ENCODE measurements around the gene FAM20C.

The FAM20C gene

DNA sequence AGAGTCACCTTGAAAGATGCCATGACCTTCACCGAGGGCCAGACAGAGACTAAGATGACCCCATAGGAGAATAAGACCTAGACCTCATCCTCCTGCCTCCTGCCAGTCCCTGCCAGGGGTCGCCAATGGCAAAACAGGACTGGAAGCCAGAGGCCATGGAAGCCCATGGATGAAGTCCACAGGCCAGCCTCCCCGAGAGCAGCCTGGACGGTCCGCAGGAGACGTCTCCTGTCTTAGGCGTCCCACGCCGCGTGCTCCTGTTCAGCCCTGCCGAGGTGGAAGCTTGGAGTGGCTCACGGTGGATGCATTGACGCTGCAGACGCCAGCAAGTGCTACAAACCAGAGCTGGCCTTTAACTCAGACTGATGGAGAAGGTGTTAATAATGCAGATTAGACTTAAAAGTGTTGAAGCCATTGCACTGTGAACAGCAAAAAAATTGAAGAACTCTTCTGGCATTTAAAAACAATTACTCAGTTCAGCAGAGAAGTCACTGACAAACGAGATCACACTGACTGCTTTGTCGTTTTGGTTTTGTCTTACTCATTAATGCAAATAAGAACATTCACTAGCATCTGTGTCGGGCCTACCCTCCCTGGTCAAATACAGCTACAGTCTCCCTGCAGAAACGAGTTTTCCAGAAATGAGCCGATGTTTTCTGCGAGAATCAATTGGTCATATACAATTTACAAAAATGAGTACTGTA lies 38.1 kb upstream of the FAM20C start:
- H3K36me3 Mint-ChIP-seq (ENCODE audit: low read depth) = no peaks in the 10 kb centered on the region
- DNase-seq (ENCODE audit: low spot score) = no peak
- H3K9me3 Mint-ChIP-seq = no peaks in the 10 kb centered on the region
- H3K4me1 Mint-ChIP-seq (ENCODE audit: low read depth) = peaks cover 5% of the 10 kb centered on the region
- no peak overlapping the region for H3K4me3 Mint-ChIP-seq
- H3K27me3 Mint-ChIP-seq (ENCODE audit: low read depth) = peaks cover 2% of the 10 kb centered on the region
- no peak overlapping the region for H3K27ac Mint-ChIP-seq

DNA sequence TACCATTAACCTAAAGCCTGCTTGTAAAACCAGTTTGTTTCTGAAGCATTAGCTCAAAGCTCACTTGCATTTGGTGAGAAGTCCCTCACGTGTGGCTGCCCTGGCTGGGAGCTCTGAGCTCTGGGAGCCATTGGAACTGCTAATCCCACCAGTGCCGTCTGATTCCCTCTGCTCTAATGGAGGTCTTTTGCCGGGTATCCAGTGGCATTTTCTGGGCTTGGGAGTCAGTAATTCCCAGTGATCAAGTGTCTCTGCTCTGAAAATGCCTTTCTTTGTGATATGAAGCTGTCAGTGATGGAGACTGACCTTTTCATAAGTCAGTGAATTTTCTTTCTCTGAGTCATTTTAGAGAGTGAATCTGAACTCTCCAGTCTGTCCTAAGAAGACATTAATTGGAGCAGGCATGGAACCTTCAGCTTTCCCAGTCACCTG lies 36.9 kb upstream of the FAM20C start:
- no peak for DNase-seq (ENCODE audit: low spot score)
- no peak overlapping the region for H3K27ac Mint-ChIP-seq
- H3K9me3 Mint-ChIP-seq = no peaks in the 10 kb centered on the region
- H3K4me1 Mint-ChIP-seq (ENCODE audit: low read depth) = no peaks in the 10 kb centered on the region
- no peak overlapping the region for H3K4me3 Mint-ChIP-seq
- no peaks in the 10 kb centered on the region for H3K36me3 Mint-ChIP-seq (ENCODE audit: low read depth)
- H3K27me3 Mint-ChIP-seq (ENCODE audit: low read depth) = no peaks in the 10 kb centered on the region

DNA sequence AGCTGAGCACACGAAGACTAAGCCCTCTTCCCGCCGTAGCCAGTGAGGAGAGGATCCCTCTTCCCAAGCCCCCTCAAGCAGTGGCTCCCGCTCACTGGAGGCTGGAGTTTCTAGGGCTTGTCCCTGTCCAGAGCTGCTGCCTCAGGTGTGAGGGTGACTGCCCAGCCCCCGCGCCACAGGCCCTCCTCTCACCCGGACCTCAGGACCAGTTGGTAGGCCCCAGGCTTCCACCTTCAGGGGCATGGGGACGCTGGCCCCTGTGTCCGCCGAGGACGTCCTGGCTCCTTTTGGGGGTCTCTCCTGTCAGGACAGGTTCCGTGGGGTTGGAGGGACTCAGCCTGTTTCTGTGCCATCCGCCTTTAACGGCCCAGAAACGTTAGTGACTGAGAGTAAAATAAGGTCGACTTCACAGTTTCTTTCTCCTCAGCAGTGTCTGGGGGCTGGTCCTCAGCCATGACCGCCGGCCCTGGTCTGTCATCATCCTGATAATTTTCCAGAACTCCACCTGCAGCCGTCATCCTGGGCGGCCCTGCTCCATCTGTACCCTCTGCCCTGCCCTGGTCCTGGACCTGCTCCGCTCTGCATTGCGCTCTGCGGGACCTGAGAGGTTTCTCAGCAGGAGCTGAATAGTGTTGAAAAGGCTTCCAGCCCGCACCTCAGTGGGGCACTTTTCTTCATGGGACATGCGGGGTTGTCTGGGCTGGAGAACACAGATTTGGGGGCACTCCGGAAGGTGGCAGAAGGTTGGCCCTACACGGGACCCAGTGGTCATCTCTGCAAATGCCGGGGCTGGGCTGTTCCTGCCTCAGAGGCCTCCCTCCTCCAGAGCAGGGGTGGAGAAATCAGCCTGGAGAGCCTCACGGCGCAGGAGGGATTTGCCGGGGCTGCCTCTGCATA lies 36.0 kb upstream of the FAM20C start:
- Mint-ChIP-seq H3K27ac (no peak overlapping the region), H3K36me3 (ENCODE audit: low read depth) (no peaks in the 10 kb centered on the region), H3K4me1 (ENCODE audit: low read depth) (no peaks in the 10 kb centered on the region), H3K9me3 (no peaks in the 10 kb centered on the region), H3K27me3 (ENCODE audit: low read depth) (no peaks in the 10 kb centered on the region), H3K4me3 (no peak overlapping the region)
- DNase-seq (ENCODE audit: low spot score) = no peak

DNA sequence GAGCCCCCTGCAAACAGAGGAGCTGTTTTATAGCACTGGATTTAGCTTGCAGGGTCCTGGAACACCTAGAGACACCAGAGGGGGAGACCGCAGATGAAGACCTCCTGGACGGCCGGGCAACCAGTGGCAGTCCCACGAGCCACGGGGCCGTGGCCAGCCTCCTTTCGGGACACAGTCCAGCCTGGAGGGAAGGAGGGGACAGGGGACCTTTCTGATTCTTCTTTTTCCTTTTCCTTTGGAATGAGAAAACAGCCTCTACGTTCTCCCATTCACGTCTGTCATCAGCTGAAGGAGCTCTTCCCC lies 35.4 kb upstream of the FAM20C start:
- H3K27me3 Mint-ChIP-seq (ENCODE audit: low read depth) = no peaks in the 10 kb centered on the region
- no peak overlapping the region for H3K4me3 Mint-ChIP-seq
- no peak overlapping the region for H3K27ac Mint-ChIP-seq
- H3K36me3 Mint-ChIP-seq (ENCODE audit: low read depth) = no peaks in the 10 kb centered on the region
- H3K4me1 Mint-ChIP-seq (ENCODE audit: low read depth) = no peaks in the 10 kb centered on the region
- no peak for DNase-seq (ENCODE audit: low spot score)
- no peaks in the 10 kb centered on the region for H3K9me3 Mint-ChIP-seq

DNA sequence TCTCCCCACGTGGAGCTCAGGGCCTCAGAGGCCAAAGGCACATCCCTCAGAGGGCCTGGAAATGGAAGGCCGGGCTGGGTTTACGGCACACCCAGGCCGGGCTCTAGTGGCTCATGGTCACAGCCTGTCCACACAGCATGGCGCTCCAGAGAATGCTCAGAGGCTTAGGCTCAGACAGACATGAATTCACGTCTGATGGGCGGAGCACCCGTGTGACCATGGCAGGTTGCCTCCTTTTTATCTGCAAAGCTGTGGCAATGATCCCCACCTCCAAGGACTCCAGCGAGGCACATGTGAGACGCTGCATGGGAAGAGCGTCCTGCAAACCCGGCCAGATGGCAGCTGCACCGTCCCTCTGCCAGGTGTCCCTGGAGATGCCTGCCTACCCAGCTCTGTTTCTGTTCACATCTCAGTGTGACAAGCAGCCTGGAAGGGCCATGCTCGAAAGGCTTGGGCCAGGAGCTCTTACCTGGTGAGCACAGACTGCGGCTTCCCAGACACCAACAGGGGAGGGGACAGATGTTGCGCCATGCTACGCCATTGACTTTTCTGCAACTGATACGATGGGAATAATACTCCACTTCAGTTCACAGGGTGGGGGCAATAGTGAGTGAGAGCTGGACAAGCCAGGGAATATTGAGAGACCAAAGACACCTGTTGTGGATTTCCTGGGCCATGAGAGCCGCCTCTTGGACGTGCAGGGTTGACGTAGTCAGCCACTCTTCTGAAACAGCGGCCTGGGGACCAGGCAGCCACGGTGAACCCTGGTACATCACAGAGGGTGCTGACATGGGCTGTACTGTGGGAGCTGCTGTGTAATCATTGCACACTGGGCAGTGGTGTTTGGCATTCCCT lies 34.4 kb upstream of the FAM20C start:
- Mint-ChIP-seq H3K9me3 (no peaks in the 10 kb centered on the region), H3K27ac (no peak overlapping the region), H3K4me3 (no peak overlapping the region), H3K36me3 (ENCODE audit: low read depth) (no peaks in the 10 kb centered on the region), H3K27me3 (ENCODE audit: low read depth) (no peaks in the 10 kb centered on the region), H3K4me1 (ENCODE audit: low read depth) (no peaks in the 10 kb centered on the region)
- DNase-seq (ENCODE audit: low spot score) = no peak

DNA sequence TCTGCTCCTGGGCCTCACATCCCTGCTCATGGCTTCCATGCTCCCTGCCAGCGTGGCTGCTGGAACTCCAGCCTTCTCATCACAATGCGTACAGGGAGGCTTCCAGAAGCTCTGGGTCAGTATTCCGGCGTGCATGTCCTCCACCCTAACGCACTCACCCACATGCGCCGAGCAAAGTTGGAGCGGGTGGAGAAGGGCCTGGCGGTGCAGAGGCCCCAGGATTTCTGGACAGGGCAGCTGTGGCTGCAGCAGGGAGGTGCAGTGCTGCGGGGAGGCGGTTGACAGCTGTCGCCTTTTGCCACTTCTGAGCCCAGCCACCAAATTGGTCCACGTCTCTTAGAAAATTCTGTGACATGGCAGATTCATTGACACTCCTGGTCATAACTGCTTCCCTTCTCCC lies 33.6 kb upstream of the FAM20C start:
- Mint-ChIP-seq H3K27me3 (ENCODE audit: low read depth) (no peaks in the 10 kb centered on the region), H3K36me3 (ENCODE audit: low read depth) (no peaks in the 10 kb centered on the region), H3K4me3 (no peak overlapping the region), H3K9me3 (no peaks in the 10 kb centered on the region), H3K4me1 (ENCODE audit: low read depth) (no peaks in the 10 kb centered on the region), H3K27ac (no peak overlapping the region)
- DNase-seq (ENCODE audit: low spot score) = no peak

DNA sequence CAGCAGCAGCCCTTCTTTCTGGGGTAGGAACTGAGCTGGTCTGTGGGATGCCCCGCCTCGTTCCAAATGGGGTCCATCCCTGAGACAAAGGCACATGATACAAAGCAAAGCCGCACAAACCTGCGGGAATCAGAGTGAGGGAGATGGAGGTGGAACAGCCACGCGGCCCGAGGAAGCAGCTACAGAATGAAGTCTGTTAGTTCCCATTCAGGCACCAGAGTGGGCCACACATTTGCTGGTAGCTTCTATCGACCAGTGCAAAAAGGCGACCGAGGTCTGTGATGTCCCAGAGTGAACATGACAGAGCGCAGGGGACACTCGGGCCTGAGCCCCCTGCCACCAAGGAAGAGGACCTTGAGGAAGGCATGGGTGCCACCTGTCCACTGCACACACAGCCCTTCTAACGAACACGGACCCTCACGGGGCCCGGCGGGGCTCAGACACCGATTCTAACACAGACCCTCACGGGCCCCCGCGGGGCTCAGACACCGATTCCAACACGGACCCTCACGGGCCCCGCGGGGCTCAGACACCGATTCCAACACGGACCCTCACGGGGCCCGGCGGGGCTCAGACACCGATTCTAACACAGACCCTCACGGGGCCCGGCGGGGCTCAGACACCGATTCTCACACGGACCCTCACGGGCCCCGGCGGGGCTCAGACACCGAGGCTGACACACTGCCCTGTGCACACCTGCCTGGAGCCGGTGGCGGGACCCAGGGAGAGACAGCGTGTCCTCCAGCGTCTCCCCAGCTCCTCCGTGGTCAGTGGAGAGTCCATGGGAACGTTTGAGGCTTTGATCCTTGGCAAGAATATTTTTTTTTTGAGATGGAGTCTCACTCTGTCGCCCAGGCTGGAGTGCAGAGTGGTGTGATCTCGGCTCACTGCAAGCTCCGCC lies 32.8 kb upstream of the FAM20C start:
- no peaks in the 10 kb centered on the region for H3K27me3 Mint-ChIP-seq (ENCODE audit: low read depth)
- H3K36me3 Mint-ChIP-seq (ENCODE audit: low read depth) = no peaks in the 10 kb centered on the region
- DNase-seq (ENCODE audit: low spot score) = no peak
- no peaks in the 10 kb centered on the region for H3K4me1 Mint-ChIP-seq (ENCODE audit: low read depth)
- no peak overlapping the region for H3K27ac Mint-ChIP-seq
- H3K9me3 Mint-ChIP-seq = no peaks in the 10 kb centered on the region
- no peak overlapping the region for H3K4me3 Mint-ChIP-seq

DNA sequence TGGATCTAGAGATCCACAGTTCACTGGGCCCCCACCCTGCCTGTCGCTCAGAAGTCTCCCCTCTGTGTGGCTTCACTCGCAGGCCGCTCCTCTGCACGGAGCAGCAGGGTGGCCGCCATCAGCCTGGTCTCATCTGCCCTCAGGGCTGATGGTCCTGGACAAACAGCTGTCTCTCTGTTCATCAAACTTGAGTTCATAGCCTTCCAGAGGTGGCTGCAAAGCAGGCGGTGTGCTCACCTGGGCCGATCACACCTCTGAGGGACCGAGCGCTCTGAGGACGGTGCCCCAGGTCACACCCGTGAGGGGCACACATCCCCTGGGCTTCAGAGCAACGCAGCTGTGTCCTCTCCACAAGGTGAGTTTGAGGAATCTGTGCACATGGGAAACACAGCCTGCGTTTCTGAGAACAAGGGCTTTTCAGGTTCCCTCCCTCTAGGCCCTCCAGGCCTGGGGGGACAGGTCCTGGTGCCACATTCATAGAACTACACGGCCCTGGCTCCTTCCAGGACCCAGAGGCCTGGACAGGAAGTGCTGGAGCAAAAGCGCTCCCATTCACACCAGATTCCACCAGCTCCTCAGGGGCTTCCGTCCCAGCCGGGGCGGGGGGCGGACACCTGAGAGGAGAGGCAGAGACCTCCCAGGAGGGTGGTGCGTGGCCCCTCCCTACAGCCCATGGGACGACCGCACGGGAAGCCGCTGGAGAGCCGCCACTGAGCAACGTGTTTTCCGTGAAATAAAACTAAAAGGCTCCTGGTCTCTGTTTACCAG lies 31.2 kb upstream of the FAM20C start:
- Mint-ChIP-seq H3K27ac (no peak overlapping the region), H3K27me3 (ENCODE audit: low read depth) (no peaks in the 10 kb centered on the region), H3K4me1 (ENCODE audit: low read depth) (no peaks in the 10 kb centered on the region), H3K9me3 (no peaks in the 10 kb centered on the region), H3K4me3 (no peak overlapping the region), H3K36me3 (ENCODE audit: low read depth) (no peaks in the 10 kb centered on the region)
- DNase-seq (ENCODE audit: low spot score) = no peak

DNA sequence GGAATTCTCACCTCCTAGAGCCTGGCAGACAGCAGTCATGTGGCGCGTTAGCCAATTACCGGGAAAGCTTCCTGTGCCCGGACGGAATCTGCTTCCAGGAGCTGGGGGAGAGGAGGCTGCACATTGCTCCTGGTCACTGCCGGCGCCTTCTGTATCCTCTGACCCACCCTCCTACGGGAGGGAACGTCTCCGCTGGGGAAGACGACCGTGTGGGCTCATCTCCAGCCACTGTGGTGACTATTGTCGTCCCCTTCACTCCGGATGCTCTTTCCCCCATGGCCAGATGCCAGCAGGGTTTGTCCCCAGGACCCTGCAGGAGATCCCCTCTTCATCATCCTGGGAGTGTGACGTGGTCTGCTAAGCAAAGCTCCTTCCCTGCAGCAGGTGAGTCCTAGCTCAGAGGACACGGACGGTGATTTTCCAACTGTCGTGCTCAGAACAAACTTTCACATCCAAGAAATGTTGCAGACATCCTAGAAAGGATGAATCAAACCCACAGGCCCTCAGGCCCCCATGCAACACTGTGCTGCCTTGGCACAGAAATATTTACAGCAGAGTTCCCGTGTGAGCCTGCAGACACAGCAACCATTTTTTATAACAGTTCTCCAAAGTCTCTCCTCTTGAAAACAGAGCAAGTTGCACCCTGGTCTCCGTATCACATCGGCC lies 29.6 kb upstream of the FAM20C start:
- Mint-ChIP-seq H3K9me3 (no peaks in the 10 kb centered on the region), H3K4me3 (no peak overlapping the region), H3K36me3 (ENCODE audit: low read depth) (no peaks in the 10 kb centered on the region), H3K4me1 (ENCODE audit: low read depth) (no peaks in the 10 kb centered on the region), H3K27ac (no peak overlapping the region), H3K27me3 (ENCODE audit: low read depth) (peaks cover 3% of the 10 kb centered on the region)
- no peak for DNase-seq (ENCODE audit: low spot score)

DNA sequence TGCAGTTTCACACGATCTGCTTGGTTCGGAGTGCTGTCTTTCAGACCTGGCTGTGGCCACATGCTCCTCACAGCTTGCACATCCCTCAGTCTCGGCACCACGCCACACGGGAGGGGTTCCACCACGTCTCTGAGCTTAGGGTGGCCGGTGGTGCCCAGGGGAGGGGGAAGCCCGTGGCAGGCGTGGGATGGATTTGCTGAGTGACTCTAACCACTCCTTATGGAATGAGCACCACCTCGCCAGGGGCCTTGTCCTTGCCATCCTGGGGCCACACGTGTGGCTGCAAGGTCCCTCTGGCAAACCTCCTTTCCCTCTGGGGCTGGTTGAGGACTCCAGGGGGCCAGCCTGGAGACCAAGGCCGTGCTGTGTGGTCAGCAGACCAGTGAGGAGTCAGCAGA lies 29.1 kb upstream of the FAM20C start:
- no peak overlapping the region for H3K4me3 Mint-ChIP-seq
- H3K27me3 Mint-ChIP-seq (ENCODE audit: low read depth) = peaks cover 3% of the 10 kb centered on the region
- no peaks in the 10 kb centered on the region for H3K4me1 Mint-ChIP-seq (ENCODE audit: low read depth)
- H3K9me3 Mint-ChIP-seq = no peaks in the 10 kb centered on the region
- H3K27ac Mint-ChIP-seq = no peak overlapping the region
- DNase-seq (ENCODE audit: low spot score) = no peak
- no peaks in the 10 kb centered on the region for H3K36me3 Mint-ChIP-seq (ENCODE audit: low read depth)

DNA sequence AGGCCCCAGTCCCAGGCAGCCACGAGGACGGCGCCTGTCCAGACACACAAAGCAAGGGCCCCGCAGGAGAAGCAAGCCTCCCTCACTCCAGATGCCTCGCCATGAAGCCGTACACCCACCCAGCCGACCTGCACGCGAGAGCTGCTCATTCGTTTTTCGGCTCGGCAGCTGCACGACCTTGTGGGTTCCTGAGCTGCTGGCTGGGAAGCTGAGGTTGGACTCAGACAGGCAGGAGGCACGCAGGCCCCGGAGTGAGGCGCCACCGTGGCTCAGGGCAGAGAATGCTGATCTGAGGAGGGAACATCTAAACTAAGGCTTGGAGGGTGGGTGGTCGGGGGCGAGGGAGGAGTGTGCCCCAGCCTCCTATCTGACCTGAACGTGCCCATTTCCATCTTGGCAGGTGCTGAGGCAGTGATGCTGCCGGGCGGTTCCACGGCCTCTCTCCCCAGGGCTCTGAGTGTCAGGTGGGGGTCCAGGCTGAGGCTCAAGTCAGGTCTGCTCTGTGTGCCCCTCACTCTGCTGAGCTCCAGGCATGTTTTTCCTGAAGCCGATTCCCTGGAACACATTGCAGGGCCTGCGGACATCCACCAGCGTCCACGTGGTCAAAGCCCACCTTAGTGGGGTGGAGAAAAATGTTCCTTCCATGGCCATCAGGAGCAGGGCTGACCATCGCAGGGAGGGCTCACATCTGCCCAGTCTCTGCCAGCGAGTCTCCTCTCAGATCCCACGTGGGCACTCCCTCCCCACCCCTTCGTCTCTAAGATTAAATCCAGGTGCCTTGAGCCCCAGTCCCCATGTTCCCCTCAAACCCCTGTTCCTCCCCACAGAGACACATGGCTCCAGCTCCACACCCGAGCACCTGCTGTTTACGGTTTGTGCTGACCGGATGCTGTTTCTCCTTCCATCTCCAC lies 28.1 kb upstream of the FAM20C start:
- Mint-ChIP-seq H3K4me1 (ENCODE audit: low read depth) (no peaks in the 10 kb centered on the region), H3K27ac (no peak overlapping the region), H3K36me3 (ENCODE audit: low read depth) (no peaks in the 10 kb centered on the region), H3K27me3 (ENCODE audit: low read depth) (peaks cover 3% of the 10 kb centered on the region), H3K9me3 (no peaks in the 10 kb centered on the region), H3K4me3 (no peak overlapping the region)
- no peak for DNase-seq (ENCODE audit: low spot score)
